Loucy (cell line): ENCODE measurements around the gene TAX1BP1.

Experiments used
- EZH2phosphoT487 ChIP-seq: fragments of 200-600 bp; IDR thresholded peaks from 2 replicates; pipeline ENCODE4 v1.6.1; 2018; ENCODE audit warnings: antibody characterized with exemption, mild to moderate bottlenecking, moderate library complexity, borderline replicate concordance
- TF ChIP-seq, protein P1 (sequence below): fragments of 200-600 bp; sonication (generic); conservative IDR thresholded peaks from 2 replicates; pipeline ENCODE4 v1.5.1; 2014; ENCODE audit warnings: mild to moderate bottlenecking, antibody characterized with exemption, low read length

DNA sequence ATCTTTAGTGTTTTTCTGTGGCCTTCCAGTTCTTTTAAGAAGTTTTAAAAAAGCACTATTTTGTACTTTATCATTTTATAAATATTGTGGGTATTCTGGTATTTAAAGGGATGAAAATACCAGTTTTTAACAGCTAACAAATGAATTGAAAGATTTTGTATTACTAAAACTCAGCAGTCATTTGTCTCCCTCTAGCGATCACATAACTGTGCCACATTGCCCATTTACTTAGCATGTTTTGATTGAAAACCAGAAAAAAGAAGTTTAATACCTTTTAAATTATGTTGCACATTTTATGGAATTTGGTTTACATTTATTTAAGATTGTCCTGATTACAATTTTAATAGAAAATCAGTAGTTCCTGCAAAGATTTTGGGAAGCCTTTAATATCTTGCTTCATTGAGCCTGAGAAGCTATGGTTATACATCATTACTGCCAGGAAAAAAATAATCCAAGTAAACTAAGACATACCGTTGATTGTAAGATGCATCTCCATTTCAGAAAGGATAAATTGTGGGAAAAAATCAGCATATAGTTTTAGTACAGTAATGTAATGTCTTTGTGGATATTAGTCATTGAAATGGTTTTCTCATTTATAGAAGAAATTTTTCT lies 34.9 kb downstream of the TAX1BP1 start:
- TF ChIP-seq, protein P1, sequence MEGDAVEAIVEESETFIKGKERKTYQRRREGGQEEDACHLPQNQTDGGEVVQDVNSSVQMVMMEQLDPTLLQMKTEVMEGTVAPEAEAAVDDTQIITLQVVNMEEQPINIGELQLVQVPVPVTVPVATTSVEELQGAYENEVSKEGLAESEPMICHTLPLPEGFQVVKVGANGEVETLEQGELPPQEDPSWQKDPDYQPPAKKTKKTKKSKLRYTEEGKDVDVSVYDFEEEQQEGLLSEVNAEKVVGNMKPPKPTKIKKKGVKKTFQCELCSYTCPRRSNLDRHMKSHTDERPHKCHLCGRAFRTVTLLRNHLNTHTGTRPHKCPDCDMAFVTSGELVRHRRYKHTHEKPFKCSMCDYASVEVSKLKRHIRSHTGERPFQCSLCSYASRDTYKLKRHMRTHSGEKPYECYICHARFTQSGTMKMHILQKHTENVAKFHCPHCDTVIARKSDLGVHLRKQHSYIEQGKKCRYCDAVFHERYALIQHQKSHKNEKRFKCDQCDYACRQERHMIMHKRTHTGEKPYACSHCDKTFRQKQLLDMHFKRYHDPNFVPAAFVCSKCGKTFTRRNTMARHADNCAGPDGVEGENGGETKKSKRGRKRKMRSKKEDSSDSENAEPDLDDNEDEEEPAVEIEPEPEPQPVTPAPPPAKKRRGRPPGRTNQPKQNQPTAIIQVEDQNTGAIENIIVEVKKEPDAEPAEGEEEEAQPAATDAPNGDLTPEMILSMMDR, result peak; percentile 94
- TF ChIP-seq EZH2phosphoT487, result no peak
